H9 (cell line): ENCODE measurements around the gene TUNAR. TPM values are rescaled to one million over a fixed set of nuclear protein-coding genes. Genes with fewer than 3 reads are reported as not detected.

Source experiments
- DNase-seq: peaks from one replicate; pipeline ENCODE4 v3.0.0-alpha.2; 2017
- H2AFZ ChIP-seq: one replicate; pipeline ENCODE4 v1.6.1; 2013; ENCODE audit warnings: mild to moderate bottlenecking, low read length, control low read depth, moderate library complexity
- H2AK5ac ChIP-seq: 2 replicates; pipeline ENCODE4 v1.6.1; 2013; ENCODE audit warnings: low read length, control low read depth, mixed read lengths; ENCODE audit not compliant: insufficient read length
- H2BK120ac ChIP-seq: one replicate; pipeline ENCODE4 v1.6.1; 2013; ENCODE audit warnings: low read depth, mild to moderate bottlenecking, low read length, control low read depth, inconsistent platforms; ENCODE audit not compliant: poor library complexity, severe bottlenecking
- H2BK12ac ChIP-seq: 2 replicates; pipeline ENCODE4 v1.6.1; 2013; ENCODE audit warnings: low read length, control low read depth, mixed read lengths, low read depth; ENCODE audit not compliant: insufficient read length
- H2BK15ac ChIP-seq: 2 replicates; pipeline ENCODE4 v1.6.1; 2013; ENCODE audit warnings: low read depth, low read length, control low read depth
- H2BK20ac ChIP-seq: one replicate; pipeline ENCODE4 v1.6.1; 2013; ENCODE audit warnings: low read depth, mild to moderate bottlenecking, low read length, control low read depth, inconsistent platforms; ENCODE audit not compliant: poor library complexity, severe bottlenecking
- H2BK5ac ChIP-seq: 2 replicates; pipeline ENCODE4 v1.6.1; 2013; ENCODE audit warnings: low read length, control low read depth, mixed read lengths; ENCODE audit not compliant: insufficient read length
- H3K14ac ChIP-seq: 2 replicates; pipeline ENCODE4 v1.6.1; 2013; ENCODE audit warnings: low read length, control low read depth; ENCODE audit not compliant: insufficient read depth
- H3K18ac ChIP-seq: 2 replicates; pipeline ENCODE4 v1.6.1; 2013; ENCODE audit warnings: low read depth, mild to moderate bottlenecking, mixed read lengths, low read length, control low read depth; ENCODE audit not compliant: insufficient read length
- H3K23ac ChIP-seq: 2 replicates; pipeline ENCODE4 v1.6.1; 2013; ENCODE audit warnings: low read length, control low read depth, mixed read lengths, low read depth; ENCODE audit not compliant: insufficient read length
- H3K23me2 ChIP-seq: 2 replicates; pipeline ENCODE4 v1.6.1; 2013; ENCODE audit warnings: low read depth, mild to moderate bottlenecking, mixed read lengths, low read length, control low read depth; ENCODE audit not compliant: insufficient read length, poor library complexity, severe bottlenecking
- H3K27ac ChIP-seq: 2 replicates; pipeline ENCODE4 v1.5.1; 2013; ENCODE audit warnings: low read length, control low read depth, mixed read lengths, low read depth; ENCODE audit not compliant: insufficient read length
- H3K27me3 ChIP-seq: 2 replicates; pipeline ENCODE4 v1.6.1; 2013; ENCODE audit warnings: low read length, control low read depth, inconsistent platforms; ENCODE audit not compliant: insufficient read depth
- H3K4ac ChIP-seq: 2 replicates; pipeline ENCODE4 v1.6.1; 2013; ENCODE audit warnings: low read depth, mild to moderate bottlenecking, control low read depth, inconsistent platforms, low read length, moderate library complexity
- H3K4me1 ChIP-seq: 2 replicates; pipeline ENCODE4 v1.6.1; 2013; ENCODE audit warnings: low read length, control low read depth, inconsistent platforms; ENCODE audit not compliant: insufficient read depth
- H3K4me2 ChIP-seq: 2 replicates; pipeline ENCODE4 v1.6.1; 2013; ENCODE audit warnings: low read length, control low read depth, mixed read lengths; ENCODE audit not compliant: insufficient read length, insufficient read depth
- H3K56ac ChIP-seq: 2 replicates; pipeline ENCODE4 v1.6.1; 2013; ENCODE audit warnings: low read depth, mild to moderate bottlenecking, mixed read lengths, low read length, control low read depth; ENCODE audit not compliant: insufficient read length
- H3K79me1 ChIP-seq: 2 replicates; pipeline ENCODE4 v1.6.1; 2013; ENCODE audit warnings: low read depth, mild to moderate bottlenecking, moderate library complexity, low read length, control low read depth, inconsistent platforms; ENCODE audit not compliant: insufficient read depth, poor library complexity, severe bottlenecking
- H3K79me2 ChIP-seq: 2 replicates; pipeline ENCODE4 v1.6.1; 2013; ENCODE audit warnings: low read length, control low read depth, inconsistent platforms; ENCODE audit not compliant: insufficient read depth
- H3K9ac ChIP-seq: 2 replicates; pipeline ENCODE4 v1.6.1; 2013; ENCODE audit warnings: low read length, control low read depth, mixed read lengths; ENCODE audit not compliant: insufficient read length; ENCODE audit errors: extremely low read depth
- H3K9me3 ChIP-seq: one replicate; pipeline ENCODE4 v1.6.1; 2013; ENCODE audit warnings: low read depth, low read length, inconsistent platforms; ENCODE audit not compliant: control insufficient read depth
- H3T11ph ChIP-seq: one replicate; pipeline ENCODE4 v1.6.1; 2013; ENCODE audit warnings: mild to moderate bottlenecking, low read length, control low read depth, inconsistent platforms
- H4K20me1 ChIP-seq: one replicate; pipeline ENCODE4 v1.6.1; 2013; ENCODE audit not compliant: control insufficient read depth, insufficient read length, insufficient read depth
- H4K5ac ChIP-seq: 2 replicates; pipeline ENCODE4 v1.6.1; 2013; ENCODE audit warnings: low read depth, mild to moderate bottlenecking, mixed read lengths, low read length, control low read depth; ENCODE audit not compliant: insufficient read length
- H4K8ac ChIP-seq: replicated peaks from 2 replicates; pipeline ENCODE4 v1.6.1; 2013; ENCODE audit warnings: low read length, control low read depth, mixed read lengths, low read depth; ENCODE audit not compliant: insufficient read length
- H4K91ac ChIP-seq: 2 replicates; pipeline ENCODE4 v1.6.1; 2013; ENCODE audit warnings: low read depth, mild to moderate bottlenecking, moderate library complexity, mixed read lengths, low read length, control low read depth; ENCODE audit not compliant: insufficient read length
- H3K27ac Mint-ChIP-seq, 3 experiments: 2 replicates in 2 of 3; 3 replicates in 1 of 3; pipeline ENCODE4 v1.8.0; 2020 to 2021; ENCODE audit warnings: mixed read lengths in 3 of 3, mild to moderate bottlenecking in 1 of 3, moderate library complexity in 1 of 3
- H3K27me3 Mint-ChIP-seq: 2 replicates; pipeline ENCODE4 v1.8.0; 2021; ENCODE audit warnings: low read depth, mild to moderate bottlenecking, moderate library complexity, mixed read lengths
- H3K36me3 Mint-ChIP-seq, 3 experiments: 2 replicates in 2 of 3; 3 replicates in 1 of 3; pipeline ENCODE4 v1.8.0; 2020 to 2021; ENCODE audit warnings: low read depth in 3 of 3, mixed read lengths in 3 of 3; ENCODE audit not compliant: insufficient read depth in 1 of 3
- H3K4me1 Mint-ChIP-seq, 2 experiments: 2 replicates each; pipeline ENCODE4 v1.8.0; 2020; ENCODE audit warnings: mixed read lengths in 2 of 2
- H3K4me3 Mint-ChIP-seq, 2 experiments: 2 replicates in 1 of 2; 3 replicates in 1 of 2; pipeline ENCODE4 v1.8.0; 2020 to 2021; ENCODE audit warnings: mild to moderate bottlenecking in 2 of 2, mixed read lengths in 2 of 2, moderate library complexity in 1 of 2
- H3K9me3 Mint-ChIP-seq, 2 experiments: 2 replicates in 1 of 2; 3 replicates in 1 of 2; pipeline ENCODE4 v1.8.0; 2020; ENCODE audit warnings: mild to moderate bottlenecking in 2 of 2, mixed read lengths in 2 of 2, moderate library complexity in 1 of 2
- CTCF ChIP-seq: fragments of 200-600 bp; sonication (generic); conservative IDR thresholded peaks from 3 replicates; pipeline ENCODE4 v1.8.0; 2021; ENCODE audit warnings: antibody characterized with exemption, mild to moderate bottlenecking
- WGBS: extraction: QIAGEN DNeasy Blood & Tissue Kit; methylation state at CpG from one replicate; pipeline ENCODE4 v1.1.7; 2013; ENCODE audit warnings: missing lambda C conversion rate, low lambda C conversion rate, mixed read lengths; ENCODE audit not compliant: insufficient read length; ENCODE audit errors: extremely low coverage; 5-methylcytosine and 5-hydroxymethylcytosine counted together
- total RNA-seq: library from RNA; stranded (reverse); gene quantifications from 2 replicates; pipeline ENCODE4 v1.2.1, GENCODE V29; 2021

TUNAR gene
- total RNA-seq, 1 experiment from 2014 or later = 26.2 TPM

- no peak overlapping the region for H3K14ac ChIP-seq
- H3K79me1 ChIP-seq = no peaks in the 10 kb centered on the region
- H3K9me3 ChIP-seq = no peaks in the 10 kb centered on the region
- H4K91ac ChIP-seq = no peak overlapping the region
- H3K4me2 ChIP-seq = no peak overlapping the region
- H3K4ac ChIP-seq = no peak overlapping the region
- H3K27me3 ChIP-seq = no peaks in the 10 kb centered on the region
- no peak overlapping the region for H2BK20ac ChIP-seq
- H2BK15ac ChIP-seq = no peak overlapping the region
- peaks cover 2 to 17% (median 14%) of the 10 kb centered on the region in 3 experiments; a peak in 4 of 7 replicates for H3K36me3 Mint-ChIP-seq
- no peak overlapping the region for H3K18ac ChIP-seq
- H3K9ac ChIP-seq = no peak overlapping the region
- peaks cover 7% of the 10 kb centered on the region; the same call in 1 of the 2 replicates for H3K4me1 ChIP-seq
- H2AFZ ChIP-seq = no peak overlapping the region
- no peak overlapping the region for H3K27ac Mint-ChIP-seq
- no peaks in the 10 kb centered on the region for H4K20me1 ChIP-seq
- H2BK120ac ChIP-seq = no peak overlapping the region
- H2BK12ac ChIP-seq = no peak overlapping the region
- no peak overlapping the region for H3T11ph ChIP-seq
- no peak overlapping the region for H2AK5ac ChIP-seq
- H3K23ac ChIP-seq = no peak overlapping the region
- H2BK5ac ChIP-seq = no peak overlapping the region
- no peak overlapping the region for H4K8ac ChIP-seq
- no peak overlapping the region for H3K4me3 Mint-ChIP-seq
- no peak overlapping the region for H3K56ac ChIP-seq
- H3K27me3 Mint-ChIP-seq = no peaks in the 10 kb centered on the region
- no peak for DNase-seq
- H3K4me1 Mint-ChIP-seq = peaks cover 45 to 48% of the 10 kb centered on the region in 2 experiments
- peaks cover 3% of the 10 kb centered on the region; the same call in 1 of the 2 replicates for H3K79me2 ChIP-seq
- WGBS = no CpG with 5 or more reads among the region's 7 CpGs
- TF ChIP-seq CTCF = no peak
- H3K9me3 Mint-ChIP-seq = no peaks in the 10 kb centered on the region; a peak in 1 of 5 replicates
- H4K5ac ChIP-seq = no peak overlapping the region
- no peak overlapping the region for H3K27ac ChIP-seq
- no peaks in the 10 kb centered on the region for H3K23me2 ChIP-seq
These were observed 9.9 kb downstream of the TUNAR start for GRCh38 chr14:95886366-95887056.
